Neuronal stem cell (in vitro differentiated cells): ENCODE data around the gene LUM.

Experiments
- DNase-seq: peaks from one replicate; pipeline ENCODE4 v3.0.0-alpha.2; 2013; ENCODE audit warnings: low spot score
- H2AFZ ChIP-seq: one replicate; pipeline ENCODE4 v1.6.1; 2013; ENCODE audit warnings: mild to moderate bottlenecking, low read length, inconsistent platforms
- H2AK5ac ChIP-seq: 2 replicates; pipeline ENCODE4 v1.6.1; 2013; ENCODE audit warnings: low read depth, mild to moderate bottlenecking, inconsistent platforms, low read length, moderate library complexity, mixed read lengths
- H2BK120ac ChIP-seq: 2 replicates; pipeline ENCODE4 v1.6.1; 2013; ENCODE audit warnings: low read depth, mild to moderate bottlenecking, inconsistent platforms, low read length, moderate library complexity, mixed read lengths
- H2BK12ac ChIP-seq: one replicate; pipeline ENCODE4 v1.6.1; 2013; ENCODE audit warnings: low read length, inconsistent platforms
- H2BK15ac ChIP-seq: 2 replicates; pipeline ENCODE4 v1.6.1; 2013; ENCODE audit warnings: mild to moderate bottlenecking, low read length, inconsistent platforms, mixed read lengths
- H2BK5ac ChIP-seq: one replicate; pipeline ENCODE4 v1.6.1; 2013; ENCODE audit warnings: inconsistent platforms, mild to moderate bottlenecking, low read length, moderate library complexity
- H3K14ac ChIP-seq: one replicate; pipeline ENCODE4 v1.6.1; 2013; ENCODE audit warnings: low read length, inconsistent platforms
- H3K18ac ChIP-seq: 2 replicates; pipeline ENCODE4 v1.6.1; 2013; ENCODE audit warnings: low read length, inconsistent platforms
- H3K23ac ChIP-seq: 2 replicates; pipeline ENCODE4 v1.6.1; 2013; ENCODE audit warnings: low read depth, mild to moderate bottlenecking, mixed read lengths, low read length, inconsistent platforms; ENCODE audit not compliant: poor library complexity
- H3K27ac ChIP-seq: replicated peaks from 3 replicates; pipeline ENCODE4 v1.5.1; 2013; ENCODE audit warnings: low read length, inconsistent platforms
- H3K27me3 ChIP-seq, 3 experiments: 2 replicates each; pipeline ENCODE4 v1.6.1; 2013; ENCODE audit warnings: low read length in 3 of 3, mild to moderate bottlenecking in 2 of 3, inconsistent platforms in 1 of 3, low read depth in 1 of 3, mixed read lengths in 1 of 3, moderate library complexity in 1 of 3; ENCODE audit not compliant: control insufficient read depth in 3 of 3, insufficient read depth in 3 of 3
- H3K36me3 ChIP-seq, 2 donors: replicated peaks in 1 of 2; 2 replicates each; pipeline ENCODE4 v1.6.1; 2013; ENCODE audit warnings: low read length in 2 of 2; ENCODE audit not compliant: control insufficient read depth in 2 of 2, insufficient read depth in 2 of 2
- H3K4ac ChIP-seq: 2 replicates; pipeline ENCODE4 v1.6.1; 2013; ENCODE audit warnings: inconsistent platforms, mild to moderate bottlenecking, low read length, moderate library complexity
- H3K4me1 ChIP-seq, 2 donors: 1 replicate in 1 of 2; 2 replicates in 1 of 2; pipeline ENCODE4 v1.6.1; 2013; ENCODE audit warnings: low read length in 2 of 2, low read depth in 1 of 2; ENCODE audit not compliant: control insufficient read depth in 2 of 2, insufficient read depth in 1 of 2
- H3K4me2 ChIP-seq: one replicate; pipeline ENCODE4 v1.6.1; 2013; ENCODE audit warnings: mild to moderate bottlenecking, low read length, inconsistent platforms; ENCODE audit not compliant: insufficient read depth, poor library complexity, severe bottlenecking
- H3K4me3 ChIP-seq, 2 donors: 2 replicates each; pipeline ENCODE4 v1.5.1; 2013; ENCODE audit warnings: low read length in 2 of 2, mild to moderate bottlenecking in 2 of 2, inconsistent platforms in 1 of 2, moderate library complexity in 1 of 2
- H3K79me1 ChIP-seq: one replicate; pipeline ENCODE4 v1.6.1; 2013; ENCODE audit warnings: low read depth, mild to moderate bottlenecking, inconsistent platforms, low read length, moderate library complexity
- H3K9ac ChIP-seq: one replicate; pipeline ENCODE4 v1.6.1; 2013; ENCODE audit warnings: mild to moderate bottlenecking, low read depth, low read length, inconsistent platforms; ENCODE audit not compliant: poor library complexity
- H3K9me3 ChIP-seq, 2 donors: replicated peaks in 1 of 2; 2 replicates each; pipeline versions ENCODE3 to v1.6.1; 2013; ENCODE audit warnings: low read length in 2 of 2, mild to moderate bottlenecking in 2 of 2, inconsistent platforms in 1 of 2, low read depth in 1 of 2, mixed read lengths in 1 of 2, moderate library complexity in 1 of 2; ENCODE audit not compliant: control insufficient read depth in 2 of 2, insufficient read depth in 1 of 2
- H4K8ac ChIP-seq: one replicate; pipeline ENCODE4 v1.6.1; 2013; ENCODE audit warnings: low read depth, mild to moderate bottlenecking, inconsistent platforms, low read length, moderate library complexity
- H4K91ac ChIP-seq: one replicate; pipeline ENCODE4 v1.6.1; 2013; ENCODE audit warnings: low read length, low read depth, mild to moderate bottlenecking, inconsistent platforms; ENCODE audit not compliant: poor library complexity
- WGBS, 2 donors: extraction: QIAGEN DNeasy Blood & Tissue Kit; methylation state at CpG; one replicate each; pipeline ENCODE4 v1.1.7; 2013; ENCODE audit warnings: missing lambda C conversion rate in 2 of 2, mixed read lengths in 1 of 2; ENCODE audit not compliant: insufficient read length in 2 of 2, insufficient replicate concordance in 1 of 2; ENCODE audit errors: extremely low coverage in 2 of 2; 5-methylcytosine and 5-hydroxymethylcytosine counted together

LUM gene

GRCh38 chr12:91139286-91139685, 28.0 kb upstream of the LUM start:
- Histone ChIP-seq H3K36me3 (no peaks in the 10 kb centered on the region), H3K9me3 (no peaks in the 10 kb centered on the region), H3K18ac (no peak overlapping the region), H3K4ac (no peak overlapping the region), H3K14ac (no peak overlapping the region), H3K9ac (no peak overlapping the region), H2BK5ac (no peak overlapping the region), H3K23ac (no peak overlapping the region), H3K79me1 (no peaks in the 10 kb centered on the region), H3K4me2 (no peak overlapping the region), H4K8ac (no peak overlapping the region), H3K4me3 (no peak overlapping the region), H3K27me3 (no peaks in the 10 kb centered on the region), H2BK15ac (no peak overlapping the region), H2AFZ (no peak overlapping the region), H4K91ac (no peak overlapping the region), H2AK5ac (no peak overlapping the region), H3K4me1 (no peaks in the 10 kb centered on the region), H2BK12ac (no peak overlapping the region), H2BK120ac (no peak overlapping the region), H3K27ac (no peak overlapping the region)
- WGBS, 2 donors: no CpG with 5 or more reads among the region's 2 CpGs
- DNase-seq: no peak

- Histone ChIP-seq H4K91ac (no peak overlapping the region), H3K4ac (no peak overlapping the region), H3K27ac (no peak overlapping the region), H3K14ac (no peak overlapping the region), H2BK12ac (no peak overlapping the region), H3K4me1 (no peaks in the 10 kb centered on the region), H3K18ac (no peak overlapping the region), H2BK5ac (no peak overlapping the region), H2BK120ac (no peak overlapping the region), H3K36me3 (no peaks in the 10 kb centered on the region), H3K9me3 (no peaks in the 10 kb centered on the region), H3K79me1 (no peaks in the 10 kb centered on the region), H2BK15ac (no peak overlapping the region), H4K8ac (no peak overlapping the region), H2AFZ (peak overlapping the region; percentile 46), H3K4me3 (no peak overlapping the region), H3K4me2 (no peak overlapping the region), H3K27me3 (no peaks in the 10 kb centered on the region), H3K23ac (no peak overlapping the region), H2AK5ac (no peak overlapping the region), H3K9ac (no peak overlapping the region)
- WGBS, 2 donors: no CpG with 5 or more reads among the region's 1 CpG
- no peak for DNase-seq
These were observed 27.1 kb upstream of the LUM start for GRCh38 chr12:91138337-91138920.

GRCh38 chr12:91133871-91134270, 22.6 kb upstream of the LUM start:
- H3K4me2 ChIP-seq: no peak overlapping the region
- H3K27me3 ChIP-seq: no peaks in the 10 kb centered on the region
- no peak for DNase-seq
- H3K18ac ChIP-seq: no peak overlapping the region
- no peak overlapping the region for H3K4ac ChIP-seq
- no peak overlapping the region for H3K4me3 ChIP-seq
- H3K36me3 ChIP-seq: no peaks in the 10 kb centered on the region
- no peak overlapping the region for H2BK15ac ChIP-seq
- H3K27ac ChIP-seq: no peak overlapping the region
- no peak overlapping the region for H2AK5ac ChIP-seq
- H2BK120ac ChIP-seq: no peak overlapping the region
- no peak overlapping the region for H3K23ac ChIP-seq
- H2BK12ac ChIP-seq: no peak overlapping the region
- no peak overlapping the region for H2BK5ac ChIP-seq
- no peak overlapping the region for H4K8ac ChIP-seq
- WGBS, 2 donors: no CpG with 5 or more reads among the region's 1 CpG
- H2AFZ ChIP-seq: no peak overlapping the region
- H3K79me1 ChIP-seq: no peaks in the 10 kb centered on the region
- H3K14ac ChIP-seq: no peak overlapping the region
- no peaks in the 10 kb centered on the region for H3K9me3 ChIP-seq
- H4K91ac ChIP-seq: no peak overlapping the region
- no peaks in the 10 kb centered on the region for H3K4me1 ChIP-seq
- no peak overlapping the region for H3K9ac ChIP-seq

- Histone ChIP-seq H3K14ac (no peak overlapping the region), H3K79me1 (no peaks in the 10 kb centered on the region), H3K4ac (no peak overlapping the region), H3K36me3 (no peaks in the 10 kb centered on the region), H3K4me3 (no peak overlapping the region), H3K27ac (no peak overlapping the region), H2AFZ (no peak overlapping the region), H3K9me3 (no peaks in the 10 kb centered on the region), H3K4me2 (no peak overlapping the region), H3K23ac (no peak overlapping the region), H3K27me3 (no peaks in the 10 kb centered on the region), H4K91ac (no peak overlapping the region), H3K18ac (no peak overlapping the region), H3K4me1 (no peaks in the 10 kb centered on the region), H3K9ac (no peak overlapping the region), H2BK12ac (no peak overlapping the region), H2BK120ac (no peak overlapping the region), H4K8ac (no peak overlapping the region), H2AK5ac (no peak overlapping the region), H2BK5ac (no peak overlapping the region), H2BK15ac (no peak overlapping the region)
- no CpG with 5 or more reads among the region's 2 CpGs for WGBS, 2 donors
- DNase-seq: no peak
These were observed 18.5 kb upstream of the LUM start for GRCh38 chr12:91129662-91130362.
